Left forelimb (tissue), 1 donor: ENCODE results near the gene SCG2.

Source experiments
- DNase-seq: peaks from one replicate; pipeline ENCODE4 v3.0.0-alpha.2; 2018; ENCODE audit warnings: low spot score

The SCG2 gene

DNA sequence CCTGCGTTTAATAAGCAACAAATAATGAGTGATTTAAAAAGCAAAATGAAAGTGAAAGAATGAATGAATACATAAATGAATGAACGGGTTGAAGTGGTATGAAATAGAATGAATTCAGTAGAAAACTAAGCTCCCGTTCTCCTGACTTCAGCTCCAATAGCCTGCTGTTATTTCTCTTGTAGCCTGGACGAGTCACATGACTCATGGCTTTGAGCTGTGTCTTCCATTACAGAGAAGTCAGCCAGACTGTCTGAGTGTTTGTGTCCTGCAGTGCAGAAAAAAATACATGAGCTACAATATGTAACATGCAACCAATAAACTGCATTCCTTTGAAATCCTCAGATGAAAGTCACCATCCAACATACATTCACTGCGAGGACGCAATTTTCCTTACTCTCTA, 21.2 kb downstream of the SCG2 start:
- DNase-seq = no peak

- no peak for DNase-seq
Observed at GRCh38 chr2:223578846-223579245, 23.3 kb downstream of the SCG2 start.

GRCh38 chr2:223576873-223577272, 25.3 kb downstream of the SCG2 start:
- DNase-seq = no peak

DNA sequence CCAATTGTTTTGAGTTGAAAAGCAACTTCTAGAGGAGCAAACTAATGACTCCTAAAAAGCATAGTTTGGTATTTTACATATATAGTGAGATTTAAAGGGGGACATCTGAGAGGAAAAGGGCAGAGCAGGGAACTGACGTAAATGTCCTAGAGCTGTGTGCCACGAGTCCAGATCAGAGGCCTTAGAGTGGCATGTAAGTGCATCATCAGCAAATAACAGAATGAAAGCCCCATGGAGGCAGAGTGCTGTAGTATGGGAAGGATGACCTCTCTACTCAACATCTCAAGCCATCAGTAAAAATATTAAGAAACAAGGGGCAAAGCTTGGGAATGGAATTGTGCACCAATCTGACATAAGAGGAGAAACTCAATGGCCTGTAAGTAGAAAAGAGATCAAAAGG, 31.4 kb downstream of the SCG2 start:
- DNase-seq = no peak

DNA sequence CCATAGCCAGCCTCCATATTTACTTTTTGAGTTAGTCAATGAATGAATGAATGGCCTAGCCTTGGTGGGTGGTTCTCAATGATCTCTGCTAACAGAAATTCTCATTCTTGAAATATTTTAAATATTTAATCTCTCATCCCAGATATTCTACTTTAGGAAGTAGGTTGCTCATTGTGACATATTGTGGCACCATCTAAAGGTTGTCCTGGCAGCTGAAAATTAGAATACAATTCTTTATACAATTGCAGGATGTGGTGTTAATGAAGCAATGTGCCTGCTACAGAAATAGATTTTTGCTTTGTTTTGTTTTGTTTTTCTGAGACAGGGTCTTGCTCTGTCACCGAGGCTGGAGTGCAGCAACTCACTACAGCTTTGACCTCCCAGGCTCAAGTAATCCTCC, 35.8 kb downstream of the SCG2 start:
- no peak for DNase-seq

DNA sequence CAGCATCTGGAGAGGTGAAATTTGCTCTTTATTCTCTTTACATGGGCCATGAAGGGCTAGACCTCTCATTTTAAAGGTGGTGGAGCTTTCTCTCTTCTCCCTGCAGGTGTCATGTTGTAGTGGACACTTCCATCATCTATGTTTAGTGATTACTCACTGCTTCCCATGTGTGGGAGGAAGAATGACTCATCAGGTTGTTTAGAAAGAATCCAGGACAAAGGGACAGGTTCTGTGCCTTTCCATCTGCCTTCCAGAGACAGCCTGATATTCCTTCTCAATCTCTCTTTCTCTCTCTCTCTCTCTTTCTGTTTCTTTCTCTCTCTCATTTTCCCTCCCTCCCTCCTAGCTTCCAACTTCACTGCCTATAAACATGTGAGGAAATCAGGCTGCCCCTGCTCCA, 38.7 kb downstream of the SCG2 start:
- no peak for DNase-seq

DNA sequence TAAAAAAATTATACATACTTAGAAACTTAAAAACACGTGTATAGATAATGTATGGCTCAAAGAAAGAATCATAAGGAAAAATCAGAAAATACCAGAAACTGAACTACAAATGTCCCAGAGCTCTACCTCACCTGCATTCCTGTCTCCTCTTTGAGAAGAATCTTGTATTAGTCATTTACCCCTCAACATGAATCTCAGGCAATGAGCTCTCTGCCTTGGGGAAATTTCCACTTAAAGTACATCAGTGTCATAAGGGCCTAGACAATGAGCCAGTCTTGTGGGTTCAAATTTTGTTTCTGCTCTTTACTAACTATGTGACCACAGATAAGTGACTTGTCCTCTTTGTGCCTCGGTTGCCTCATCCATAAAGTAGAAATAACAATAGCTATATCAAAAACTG, 40.1 kb downstream of the SCG2 start:
- no peak for DNase-seq

- no peak for DNase-seq
Observed at GRCh38 chr2:223560749-223561435, 41.3 kb downstream of the SCG2 start.

DNA sequence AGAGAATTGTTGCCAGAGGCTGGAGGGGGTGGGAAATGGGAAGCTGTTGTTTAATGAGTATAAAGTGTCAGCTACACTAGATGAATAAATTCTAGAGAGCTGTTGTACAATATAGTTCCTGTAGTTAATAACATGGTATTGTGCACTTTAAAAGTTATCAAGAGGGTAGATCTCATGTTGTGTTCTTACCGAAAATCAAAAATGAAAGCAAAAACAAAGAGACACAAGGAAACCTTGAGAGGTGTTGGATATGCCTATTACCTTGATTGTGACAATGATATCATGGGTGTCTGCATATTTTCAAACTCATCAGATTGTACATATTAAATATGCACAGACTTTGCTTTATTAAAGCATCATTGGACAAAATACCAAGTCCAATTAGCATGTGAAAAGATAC, 43.2 kb downstream of the SCG2 start:
- DNase-seq = no peak

- DNase-seq = no peak
Observed at GRCh38 chr2:223554923-223555322, 47.2 kb downstream of the SCG2 start.

DNA sequence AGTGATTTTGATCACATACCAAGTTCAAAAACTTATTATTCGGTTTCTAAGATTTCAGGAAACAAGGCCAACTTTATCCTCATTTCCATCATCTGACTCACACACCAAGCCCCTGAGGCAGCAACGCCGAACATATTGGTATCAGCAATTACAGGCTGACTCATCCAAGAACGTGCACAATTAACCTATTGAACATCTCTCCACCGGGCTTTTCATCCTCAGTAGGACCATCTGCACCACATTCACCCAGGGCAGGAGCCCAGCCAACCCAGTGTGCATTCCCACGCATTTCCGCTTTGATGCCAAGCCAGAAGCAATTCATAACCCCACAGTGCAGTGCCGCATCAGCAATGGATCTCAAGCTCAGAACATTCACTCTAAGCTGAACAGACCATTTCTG, 52.9 kb downstream of the SCG2 start:
- no peak for DNase-seq

- no peak for DNase-seq
Observed at GRCh38 chr2:223548194-223548593, 54.0 kb downstream of the SCG2 start.
